Testis (tissue), 3 donors: ENCODE results near the gene SLC4A2. TPM values are rescaled to one million over a fixed set of nuclear protein-coding genes. Genes with fewer than 3 reads are reported as not detected.

ENCODE experiments used
- DNase-seq: peaks from one replicate; pipeline ENCODE4 v3.0.0-alpha.2; 2019
- H3K27ac ChIP-seq, 2 donors: fragments of 200-600 bp; sonication (generic); one replicate each; pipeline ENCODE4 v1.5.1; 2019
- H3K27me3 ChIP-seq: fragments of 200-600 bp; sonication (generic); one replicate; pipeline ENCODE4 v1.5.1; 2019
- H3K36me3 ChIP-seq: fragments of 200-600 bp; sonication (generic); one replicate; pipeline ENCODE4 v1.5.1; 2017; ENCODE audit warnings: low read depth; ENCODE audit errors: missing control alignments
- H3K4me1 ChIP-seq: fragments of 200-600 bp; sonication (generic); one replicate; pipeline ENCODE4 v1.5.1; 2019
- H3K4me3 ChIP-seq, 2 donors: fragments of 200-600 bp; sonication (generic); one replicate each; pipeline ENCODE4 v1.5.1; 2017 to 2019
- H3K9me3 ChIP-seq: fragments of 200-600 bp; sonication (generic); one replicate; pipeline ENCODE4 v1.5.1; 2017
- CTCF ChIP-seq, 3 experiments: fragments of 450-650 bp in 2 of 3; fragments of 200-600 bp in 1 of 3; sonication (generic) in 1 of 3; IDR thresholded peaks; one replicate each; pipeline ENCODE4 v1.5.1; 2016 to 2019; ENCODE audit warnings: antibody characterized with exemption in 3 of 3, mild to moderate bottlenecking in 2 of 3, moderate library complexity in 1 of 3
- POLR2A ChIP-seq: fragments of 450-650 bp; IDR thresholded peaks from one replicate; pipeline ENCODE4 v1.6.1; 2017; ENCODE audit warnings: antibody characterized with exemption, mild to moderate bottlenecking, moderate library complexity
- WGBS, 2 donors: methylation state at CpG; one replicate each; pipeline ENCODE4 v1.1.5; 2018; 5-methylcytosine and 5-hydroxymethylcytosine counted together
- intact Hi-C: fragments of 100-400 bp; cut with DNase I; formaldehyde crosslinking; loops from one replicate; pipeline ENCODE4 v1.15.1; 2023; ENCODE audit warnings: low total_unique reads
- polyA plus RNA-seq: library from polyadenylated mRNA; stranded (reverse); fragments of 350-450 nt; fragmentation: Illumina TruSeq; extraction: RNeasy Lipid Tissue Mini Kit (QIAGEN cat#74804); gene quantifications from one replicate; pipeline ENCODE4 v1.2.3, GENCODE V29; 2014; ENCODE audit warnings: low read depth, low replicate concordance; ENCODE audit not compliant: insufficient read depth
- total RNA-seq, 2 donors: library from RNA; depleted of rRNA; stranded (reverse); fragments of >200 nt; gene quantifications; one replicate each; pipeline ENCODE4 v1.2.3, GENCODE V29; 2016

Gene SLC4A2
- total and polyA plus RNA-seq, 3 donors from 2014 or later, result 68.9 to 153 (median 147) TPM

- TF ChIP-seq CTCF (IDR thresholded peaks at IDR 0.05), result no peak
- no peak for TF ChIP-seq POLR2A
- no peak overlapping the region for H3K27ac ChIP-seq
- no peaks in the 10 kb centered on the region for H3K9me3 ChIP-seq
- intact Hi-C loops, result no loop called here
- DNase-seq, result no peak
- no peak overlapping the region for H3K4me3 ChIP-seq
- no peaks in the 10 kb centered on the region for H3K27me3 ChIP-seq
- WGBS, 2 donors, result 72 to 85% methylated on average over 7 to 8 of the region's 8 CpGs
- H3K4me1 ChIP-seq, result peaks cover 9% of the 10 kb centered on the region
- no peaks in the 10 kb centered on the region for H3K36me3 ChIP-seq
Measured at GRCh38 chr7:151014950-151015349, 44.4 kb upstream of the SLC4A2 start.

GRCh38 chr7:151015967-151016366 is 43.4 kb upstream of the SLC4A2 start:
- peaks cover 6% of the 10 kb centered on the region for H3K4me1 ChIP-seq
- no peak overlapping the region for H3K27ac ChIP-seq
- H3K27me3 ChIP-seq, result no peaks in the 10 kb centered on the region
- 87 to 89% methylated on average over 2 to 5 of the region's 5 CpGs for WGBS, 2 donors
- intact Hi-C loops, result no loop called here
- no peaks in the 10 kb centered on the region for H3K36me3 ChIP-seq
- no peaks in the 10 kb centered on the region for H3K9me3 ChIP-seq
- TF ChIP-seq POLR2A, result no peak
- no peak for TF ChIP-seq CTCF (IDR thresholded peaks at IDR 0.05)
- H3K4me3 ChIP-seq, result no peak overlapping the region
- DNase-seq, result no peak

- Histone ChIP-seq H3K4me3 (no peak overlapping the region), H3K27ac (no peak overlapping the region), H3K36me3 (no peaks in the 10 kb centered on the region), H3K9me3 (no peaks in the 10 kb centered on the region), H3K4me1 (peaks cover 6% of the 10 kb centered on the region), H3K27me3 (no peaks in the 10 kb centered on the region)
- WGBS, 2 donors, result 90 to 93% methylated on average over 8 of the region's 8 CpGs
- no peak for DNase-seq
- TF ChIP-seq POLR2A (no peak), CTCF (IDR thresholded peaks at IDR 0.05) (no peak)
- intact Hi-C loops, result no loop called here
Measured at GRCh38 chr7:151016505-151016904, 42.9 kb upstream of the SLC4A2 start.

GRCh38 chr7:151016942-151017341 is 42.4 kb upstream of the SLC4A2 start:
- Histone ChIP-seq H3K27ac (no peak overlapping the region), H3K36me3 (no peaks in the 10 kb centered on the region), H3K9me3 (no peaks in the 10 kb centered on the region), H3K27me3 (no peaks in the 10 kb centered on the region), H3K4me1 (peaks cover 6% of the 10 kb centered on the region), H3K4me3 (no peak overlapping the region)
- whole genome bisulfite sequencing, 2 donors, result 85 to 90% methylated on average over 6 to 15 of the region's 15 CpGs
- intact Hi-C loops, result no loop called here
- no peak for DNase-seq
- TF ChIP-seq CTCF (IDR thresholded peaks at IDR 0.05), result no peak
- TF ChIP-seq POLR2A, result no peak

GRCh38 chr7:151017370-151017952 is 41.9 kb upstream of the SLC4A2 start:
- TF ChIP-seq POLR2A (no peak), CTCF (IDR thresholded peaks at IDR 0.05) (no peak)
- no peak overlapping the region for H3K27ac ChIP-seq
- H3K27me3 ChIP-seq, result no peaks in the 10 kb centered on the region
- no peak for DNase-seq
- H3K36me3 ChIP-seq, result no peaks in the 10 kb centered on the region
- WGBS, 2 donors, result 35 to 49% methylated on average over 10 to 13 of the region's 13 CpGs
- peaks cover 6% of the 10 kb centered on the region for H3K4me1 ChIP-seq
- H3K9me3 ChIP-seq, result no peaks in the 10 kb centered on the region
- no peak overlapping the region for H3K4me3 ChIP-seq
- intact Hi-C loops, result no loop called here
